ENCODE measurements around the gene SMCO1. TPM values are rescaled to one million over a fixed set of nuclear protein-coding genes. Genes with fewer than 3 reads are reported as not detected.

SMCO1 gene
- total RNA-seq, 1 donor from 2014 or later, result 110 TPM

Other genes starting within 250 kb of the SMCO1 start
- gene PCYT1A, start 227.6 kb downstream of the SMCO1 start, total RNA-seq, result 99.0 TPM
- 1.9 TPM for gene DYNLT2B, start 197.1 kb downstream of the SMCO1 start, total RNA-seq
- not detected for gene TM4SF19, start 177.0 kb downstream of the SMCO1 start, total RNA-seq
- 36.0 TPM for gene UBXN7, start 82.9 kb downstream of the SMCO1 start, total RNA-seq
- gene RNF168, start 11.6 kb downstream of the SMCO1 start, total RNA-seq, result 23.2 TPM
- 7.6 TPM for gene WDR53, start 53.2 kb upstream of the SMCO1 start, total RNA-seq
- gene FBXO45, start 53.3 kb upstream of the SMCO1 start, total RNA-seq, result 9.1 TPM
- gene NRROS, start 124.3 kb upstream of the SMCO1 start, total RNA-seq, result 2.3 TPM
- gene CEP19, start 196.9 kb upstream of the SMCO1 start, total RNA-seq, result 1.0 TPM
- 14.1 TPM for gene PIGX, start 197.0 kb upstream of the SMCO1 start, total RNA-seq
- gene PAK2, start 224.5 kb upstream of the SMCO1 start, total RNA-seq, result 43.5 TPM